ENCODE measurements around the gene CD244.
"Not testable (repeated sequence)": the region's sequence is repeated elsewhere in the genome, so short reads cannot be mapped to it uniquely, and the experiment has no call there.

The CD244 gene, protein sequence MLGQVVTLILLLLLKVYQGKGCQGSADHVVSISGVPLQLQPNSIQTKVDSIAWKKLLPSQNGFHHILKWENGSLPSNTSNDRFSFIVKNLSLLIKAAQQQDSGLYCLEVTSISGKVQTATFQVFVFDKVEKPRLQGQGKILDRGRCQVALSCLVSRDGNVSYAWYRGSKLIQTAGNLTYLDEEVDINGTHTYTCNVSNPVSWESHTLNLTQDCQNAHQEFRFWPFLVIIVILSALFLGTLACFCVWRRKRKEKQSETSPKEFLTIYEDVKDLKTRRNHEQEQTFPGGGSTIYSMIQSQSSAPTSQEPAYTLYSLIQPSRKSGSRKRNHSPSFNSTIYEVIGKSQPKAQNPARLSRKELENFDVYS

DNA sequence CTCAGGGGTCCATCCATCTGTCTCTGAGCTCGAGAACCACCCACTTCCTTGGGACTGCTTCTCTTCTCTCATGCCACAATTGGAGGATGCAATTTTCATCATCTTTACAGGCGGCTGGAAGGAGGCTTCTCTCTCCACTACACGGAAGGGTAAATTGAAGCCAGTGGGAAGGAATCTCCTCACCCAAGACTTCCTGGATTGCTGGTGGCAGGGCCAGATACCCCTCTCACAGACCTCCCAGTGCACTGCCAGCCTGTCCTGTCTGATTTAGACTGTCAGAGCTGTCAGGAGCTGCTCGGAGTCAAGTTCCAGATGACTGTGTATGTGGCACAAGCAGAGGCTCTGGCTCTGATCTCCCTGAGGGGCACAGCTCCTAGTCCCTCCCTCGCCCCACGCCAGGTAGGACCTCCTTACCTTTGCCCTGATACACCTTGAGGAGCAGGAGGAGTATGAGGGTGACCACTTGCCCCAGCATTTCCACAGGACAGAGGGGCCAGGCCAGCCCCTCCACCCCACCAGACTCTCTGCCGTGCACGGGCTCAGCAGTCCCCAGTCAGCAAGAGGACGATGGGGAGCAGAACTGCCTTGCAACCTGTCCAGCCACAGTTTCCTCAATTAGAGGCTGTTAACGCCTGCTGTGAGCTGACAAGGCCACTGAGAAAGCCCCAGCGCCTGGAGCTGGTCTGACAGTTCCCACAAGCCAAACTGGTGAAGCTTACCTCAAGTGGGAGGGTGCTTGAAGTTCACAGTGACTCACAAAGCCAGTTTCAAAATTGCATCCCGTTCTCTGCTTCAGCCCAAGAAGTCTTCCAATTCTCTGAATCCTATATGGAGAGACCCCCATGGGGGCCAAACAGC is at the start of gene CD244:
Gene CD244, minus strand, starts transcription at position 685 of the 858 bp plus-strand sequence. Its CDS starts 210 bp downstream, at position 475.
- DNase-seq (ENCODE audit: low read depth): no peak

DNA sequence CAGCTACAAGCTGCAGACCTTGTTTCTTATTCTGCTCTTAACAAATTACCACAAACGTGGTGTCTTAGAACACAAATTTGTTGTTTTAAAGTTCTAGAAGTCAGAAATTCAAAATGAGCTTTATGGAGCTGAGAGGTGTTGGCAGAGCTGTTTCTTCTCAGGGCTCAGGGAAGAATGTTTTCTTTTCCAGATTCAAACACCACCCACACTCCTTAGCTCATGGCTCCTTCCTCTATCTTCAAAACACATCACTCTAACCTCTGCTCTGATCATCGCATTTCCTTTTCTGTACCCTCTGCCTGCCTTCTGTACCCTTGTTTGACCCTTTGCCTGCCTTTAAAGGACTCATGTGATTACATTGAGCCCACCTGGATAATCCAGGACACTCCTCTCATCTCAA is 49.2 kb upstream of the CD244 start:
- no peak for DNase-seq (ENCODE audit: low read depth)

DNA sequence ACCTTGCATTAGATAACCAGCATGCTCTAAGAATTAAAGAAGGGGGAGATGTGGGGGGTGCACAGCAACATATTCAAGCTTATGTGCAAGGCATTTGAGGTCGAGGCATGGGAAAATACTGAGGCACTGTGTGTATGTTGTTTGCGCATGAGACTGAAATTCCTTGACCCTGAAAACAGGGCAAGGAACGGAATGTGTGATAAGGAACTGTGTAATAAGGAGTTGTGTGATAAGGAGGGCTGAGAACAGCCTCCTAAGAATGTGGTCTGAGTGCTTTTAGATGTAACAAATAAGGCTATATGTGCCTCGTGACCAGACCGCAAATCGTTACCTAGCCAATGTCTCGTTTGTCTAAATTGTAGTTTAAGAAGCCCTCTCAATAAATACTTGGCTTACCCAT is 48.8 kb upstream of the CD244 start:
- no peak for DNase-seq (ENCODE audit: low read depth)

DNA sequence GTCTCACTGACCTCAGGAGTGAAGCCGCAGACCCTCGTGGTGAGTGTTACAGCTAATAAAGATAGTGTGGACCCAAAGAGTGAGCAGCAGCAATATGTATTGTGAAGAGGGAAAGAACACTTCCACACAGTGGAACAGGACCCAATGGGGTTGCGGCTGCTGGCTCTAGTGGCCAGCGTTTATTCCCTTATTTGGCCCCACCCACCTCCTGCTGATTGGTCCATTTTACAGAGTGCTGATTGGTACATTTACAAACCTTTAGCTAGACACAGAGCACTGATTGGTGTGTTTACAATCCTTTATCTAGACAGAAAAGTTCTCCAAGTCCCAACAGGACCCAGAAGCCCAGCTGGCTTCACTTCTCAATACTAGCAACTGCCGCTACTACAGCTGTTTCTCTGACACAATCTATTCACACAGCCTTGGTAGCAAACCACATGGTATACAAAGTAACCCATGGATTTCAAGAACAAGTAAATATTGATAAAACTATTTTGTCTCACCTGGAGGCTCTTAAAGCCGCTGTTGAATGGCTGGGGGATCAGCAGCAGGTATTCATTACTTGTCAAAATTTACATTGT is 47.6 kb upstream of the CD244 start:
- DNase-seq (ENCODE audit: low read depth): no peak

DNA sequence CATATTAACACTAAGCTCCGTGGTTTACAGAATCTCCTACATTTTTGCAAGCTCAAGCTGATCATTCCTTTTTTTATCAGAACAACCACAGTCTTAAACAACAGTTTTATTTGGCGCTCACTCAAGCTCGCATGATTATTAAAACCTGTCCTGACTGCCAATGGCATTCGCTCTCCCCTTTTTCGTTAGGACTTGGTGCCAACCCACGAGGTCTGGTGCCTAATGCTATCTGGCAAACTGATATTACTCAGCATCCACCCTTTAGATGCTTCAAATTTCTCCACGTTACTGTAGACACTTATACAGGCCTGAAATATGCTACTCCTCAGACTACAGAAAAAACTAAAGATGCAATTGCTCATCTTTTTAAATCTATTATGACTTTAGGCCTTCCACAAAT is 45.3 kb upstream of the CD244 start:
- no peak for DNase-seq (ENCODE audit: low read depth)

DNA sequence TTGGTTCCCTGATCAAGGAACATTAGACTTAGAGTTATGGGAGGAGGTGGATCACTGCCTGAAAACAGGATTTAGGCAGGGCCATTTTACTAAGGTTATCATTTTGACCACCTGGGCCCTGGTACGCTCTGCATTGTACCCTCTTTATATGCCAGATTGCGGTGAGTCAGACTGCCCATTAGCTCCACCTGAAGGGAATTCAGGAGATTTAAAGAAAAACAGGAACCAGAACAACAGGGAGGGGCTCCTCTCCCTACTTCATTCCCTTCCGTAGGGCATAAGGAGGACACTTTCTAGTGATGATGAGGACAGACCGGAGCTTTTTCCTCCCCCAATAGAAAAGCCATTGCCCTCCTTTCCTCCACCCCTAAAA is 42.9 kb upstream of the CD244 start:
- DNase-seq (ENCODE audit: low read depth): no peak

DNA sequence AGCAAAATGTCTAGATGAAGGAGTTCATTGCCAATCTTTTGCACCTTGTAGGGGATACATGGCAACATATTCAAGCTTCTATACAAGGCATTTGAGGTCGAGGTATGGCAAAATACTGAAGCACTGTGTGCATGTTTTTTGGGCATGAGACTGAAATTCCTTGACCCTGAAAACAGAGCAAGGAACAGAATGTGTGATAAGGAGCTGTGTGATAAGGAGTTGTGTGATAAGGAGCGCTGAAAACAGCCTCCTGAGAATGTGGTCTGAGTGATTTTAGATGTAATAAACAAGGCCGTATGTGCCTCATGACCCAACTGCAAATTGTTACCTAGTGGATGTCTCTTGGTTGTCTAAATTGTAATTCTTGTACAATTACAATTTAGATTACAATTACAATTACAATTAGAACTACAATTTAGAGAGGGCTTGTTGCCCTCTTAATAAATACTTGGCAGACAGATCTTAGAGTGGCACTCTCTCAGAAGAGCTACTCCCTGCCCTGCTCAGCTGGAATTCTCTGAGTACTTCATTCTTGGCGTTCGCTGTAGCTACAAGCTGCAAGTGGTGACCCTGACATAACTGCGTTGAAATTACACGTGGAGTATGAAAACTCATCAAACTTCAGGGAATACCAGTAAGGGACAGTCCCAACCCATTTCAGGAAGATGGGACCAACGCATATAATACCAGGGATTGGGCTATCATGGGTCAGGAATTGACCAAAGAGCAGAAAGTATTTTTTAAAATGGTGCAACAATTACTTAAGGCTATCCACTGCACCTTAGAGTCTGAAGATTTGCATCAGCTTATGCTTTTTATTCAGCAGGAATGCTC is 42.3 kb upstream of the CD244 start:
- no peak for DNase-seq (ENCODE audit: low read depth)

DNA sequence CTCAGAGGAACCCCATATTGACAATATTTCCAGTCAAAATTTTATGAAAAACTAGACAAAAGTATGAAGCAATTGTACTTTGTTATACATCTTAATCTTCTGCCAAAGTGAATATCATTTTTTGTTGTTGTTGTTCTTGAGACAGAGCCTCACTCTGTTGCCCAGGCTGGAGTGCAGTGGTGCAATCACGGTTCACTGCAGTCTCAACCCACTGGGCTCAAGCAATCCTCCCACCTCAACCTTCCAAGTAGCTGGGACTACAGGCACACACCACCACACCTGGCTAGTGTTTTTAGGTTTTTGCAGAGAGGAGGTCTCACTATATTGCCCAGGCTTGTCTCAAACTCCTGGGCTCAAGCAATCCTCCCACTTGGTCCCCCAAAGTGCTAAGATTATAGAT is 39.6 kb upstream of the CD244 start:
- DNase-seq (ENCODE audit: low read depth): not testable (repeated sequence)

DNA sequence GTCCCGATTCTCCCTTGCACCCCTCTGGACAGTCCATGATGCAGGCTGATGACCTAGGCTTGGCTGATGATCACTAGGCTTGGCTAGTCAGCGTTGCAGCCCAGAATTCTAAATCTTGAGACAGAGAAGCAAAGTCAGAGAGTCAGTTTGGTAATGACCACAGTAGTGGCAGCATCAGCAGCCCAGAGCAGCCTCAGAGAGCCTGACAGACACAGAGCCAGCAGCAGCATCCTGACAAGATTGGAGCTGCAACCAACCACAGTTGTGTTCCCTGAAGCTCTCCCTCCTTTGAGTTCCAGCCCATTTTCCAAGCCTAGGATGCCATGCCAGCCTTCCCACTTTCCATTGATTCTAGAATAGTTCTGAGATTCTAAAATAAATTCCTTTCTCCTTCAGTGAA is 39.1 kb upstream of the CD244 start:
- no peak for DNase-seq (ENCODE audit: low read depth)

DNA sequence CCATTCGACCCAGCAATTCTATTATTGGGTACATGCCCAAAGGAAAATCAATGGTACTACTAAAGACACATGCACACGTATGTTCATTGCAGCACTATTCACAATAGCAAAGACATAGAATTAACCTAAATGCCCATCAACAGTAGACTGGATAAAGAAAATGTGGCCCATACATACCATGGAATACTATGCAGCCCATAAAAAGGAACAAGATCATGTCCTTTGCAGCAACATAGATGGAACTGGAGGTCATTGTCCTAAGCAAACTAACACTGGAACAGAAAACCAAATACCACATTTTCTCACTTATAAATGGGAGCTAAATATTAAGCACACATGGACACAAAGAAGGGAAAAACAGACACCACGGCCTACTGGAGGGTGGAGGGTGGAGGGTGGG is 38.0 kb upstream of the CD244 start:
- DNase-seq (ENCODE audit: low read depth): not testable (repeated sequence)

DNA sequence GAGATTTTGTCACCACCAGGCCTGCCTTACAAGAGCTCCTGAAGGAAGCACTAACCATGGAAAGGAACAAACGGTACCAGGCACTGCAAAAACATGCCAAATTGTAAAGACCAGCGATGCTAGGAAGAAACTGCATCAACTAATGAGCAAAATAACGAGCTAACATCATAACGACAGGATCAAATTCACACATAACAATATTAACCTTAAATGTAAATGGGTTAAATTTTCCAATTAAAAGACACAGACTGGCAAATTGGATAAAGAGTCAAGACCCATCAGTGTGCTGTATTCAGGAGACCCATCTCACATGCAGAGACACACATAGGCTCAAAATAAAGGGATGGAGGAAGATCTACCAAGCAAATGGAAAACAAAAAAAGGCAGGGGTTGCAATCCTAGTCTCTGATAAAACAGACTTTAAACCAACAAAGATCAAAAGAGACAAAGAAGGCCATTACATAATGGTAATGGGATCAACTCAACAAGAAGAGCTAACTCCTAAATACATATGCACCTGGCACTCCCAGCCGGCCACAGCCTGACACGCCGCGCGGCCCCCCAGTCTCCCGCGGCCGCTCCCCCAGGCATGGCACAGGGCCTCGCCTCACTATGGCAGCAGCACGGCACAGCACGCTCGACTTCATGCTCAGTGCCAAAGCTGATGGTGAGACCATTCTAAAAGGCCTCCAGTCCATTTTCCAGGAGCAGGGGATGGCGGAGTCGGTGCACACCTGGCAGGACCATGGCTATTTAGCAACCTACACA is 31.9 kb upstream of the CD244 start:
- DNase-seq (ENCODE audit: low read depth): not testable (repeated sequence)

DNA sequence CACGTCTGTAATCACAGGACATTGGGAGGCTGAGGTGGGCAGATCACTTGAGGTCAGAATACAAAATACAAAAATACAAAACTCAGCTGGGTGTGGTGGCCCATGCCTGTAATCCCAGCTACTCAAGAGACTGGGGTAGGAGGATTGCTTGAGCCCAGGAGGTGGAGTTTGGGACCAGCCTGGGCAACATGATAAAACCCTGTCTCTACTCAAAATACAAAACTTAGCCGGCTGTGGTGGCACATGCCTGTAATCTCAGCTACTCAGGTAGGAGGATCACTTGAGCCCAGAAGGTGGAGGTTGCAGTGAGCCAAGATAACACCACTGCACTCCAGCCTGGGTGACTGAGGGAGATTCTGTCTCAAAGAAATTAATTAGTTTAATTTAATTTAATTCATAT is 28.8 kb upstream of the CD244 start:
- no peak for DNase-seq (ENCODE audit: low read depth)

DNA sequence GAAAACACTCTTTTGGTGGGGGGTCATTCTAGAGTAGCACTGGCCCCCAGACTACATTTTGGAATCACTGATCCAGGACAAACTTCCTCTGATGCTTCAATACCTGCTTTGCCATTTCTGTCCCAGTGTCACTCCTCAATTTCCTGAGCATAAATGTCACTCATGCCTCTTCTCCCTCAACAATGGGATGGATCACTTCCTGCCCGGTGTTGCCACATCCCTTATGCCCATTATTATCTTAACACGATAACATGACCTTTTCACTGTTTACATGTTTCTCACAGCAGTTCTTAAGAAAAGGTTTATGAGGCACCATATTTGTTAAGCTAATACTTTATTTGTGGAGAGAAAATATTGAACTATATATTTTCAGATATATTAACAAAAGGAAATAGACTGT is 26.2 kb upstream of the CD244 start:
- DNase-seq (ENCODE audit: low read depth): no peak

DNA sequence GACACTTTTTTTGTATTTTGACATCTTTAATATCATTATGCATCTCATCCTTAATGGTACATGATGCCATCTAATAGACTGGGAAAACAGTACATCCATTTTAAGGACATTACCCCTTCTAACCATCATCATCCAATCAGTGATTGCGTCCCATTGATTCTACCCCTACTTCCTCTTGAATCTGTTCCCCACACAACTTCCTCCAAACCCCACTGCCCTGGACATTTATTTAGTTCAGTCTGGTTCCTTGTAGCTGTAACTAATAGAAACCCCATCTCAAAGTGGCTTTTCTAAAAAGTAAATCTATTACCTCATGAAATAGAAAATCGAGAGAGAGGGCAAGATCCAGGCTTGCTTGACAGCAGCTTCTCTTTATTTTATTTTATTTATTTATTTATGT is 24.4 kb upstream of the CD244 start:
- DNase-seq (ENCODE audit: low read depth): no peak

DNA sequence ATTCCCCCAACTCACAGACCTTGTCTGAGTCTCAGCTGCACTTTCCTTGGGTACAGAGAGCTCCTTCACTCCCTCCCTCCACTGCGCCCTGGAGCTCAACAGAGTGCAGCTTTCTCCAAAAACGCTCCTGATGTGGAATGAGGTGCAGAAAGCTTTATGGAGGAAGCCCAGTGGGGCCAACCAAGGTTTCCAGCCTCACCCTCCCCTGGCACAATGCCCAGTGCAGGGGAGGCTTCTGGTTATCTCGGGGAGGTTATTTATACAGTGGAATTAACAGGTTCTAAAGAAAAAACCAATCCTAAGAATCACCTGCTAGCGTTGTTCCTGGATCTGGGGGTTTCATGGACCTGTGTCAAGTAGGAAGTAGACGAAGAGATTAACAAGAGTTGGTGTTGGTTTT is 22.4 kb upstream of the CD244 start, which contains the start of gene ITLN1:
Gene ITLN1, minus strand, starts transcription at position 139 of the 400 bp plus-strand sequence. CDS start 303 bp downstream, outside the sequence.
- DNase-seq (ENCODE audit: low read depth): no peak

DNA sequence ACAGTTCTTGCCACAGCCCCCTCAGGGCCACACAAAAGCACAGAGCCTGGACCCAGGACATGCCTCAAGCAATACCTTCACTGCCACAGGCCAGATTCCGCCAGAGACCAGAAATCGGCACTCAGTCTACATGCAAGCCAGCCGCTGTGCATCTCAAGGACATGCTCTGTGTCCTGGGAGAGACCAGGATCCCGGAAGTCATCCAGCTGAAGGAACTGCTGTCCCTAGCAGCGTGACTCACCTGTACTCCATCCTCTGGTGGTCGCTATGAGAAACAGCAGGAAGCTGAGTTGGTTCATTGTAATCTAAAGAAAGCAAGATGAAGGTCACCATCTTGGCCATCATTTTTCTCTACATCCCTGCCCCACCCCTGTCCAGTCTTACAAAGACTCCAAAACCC is 21.9 kb upstream of the CD244 start:
- DNase-seq (ENCODE audit: low read depth): no peak

DNA sequence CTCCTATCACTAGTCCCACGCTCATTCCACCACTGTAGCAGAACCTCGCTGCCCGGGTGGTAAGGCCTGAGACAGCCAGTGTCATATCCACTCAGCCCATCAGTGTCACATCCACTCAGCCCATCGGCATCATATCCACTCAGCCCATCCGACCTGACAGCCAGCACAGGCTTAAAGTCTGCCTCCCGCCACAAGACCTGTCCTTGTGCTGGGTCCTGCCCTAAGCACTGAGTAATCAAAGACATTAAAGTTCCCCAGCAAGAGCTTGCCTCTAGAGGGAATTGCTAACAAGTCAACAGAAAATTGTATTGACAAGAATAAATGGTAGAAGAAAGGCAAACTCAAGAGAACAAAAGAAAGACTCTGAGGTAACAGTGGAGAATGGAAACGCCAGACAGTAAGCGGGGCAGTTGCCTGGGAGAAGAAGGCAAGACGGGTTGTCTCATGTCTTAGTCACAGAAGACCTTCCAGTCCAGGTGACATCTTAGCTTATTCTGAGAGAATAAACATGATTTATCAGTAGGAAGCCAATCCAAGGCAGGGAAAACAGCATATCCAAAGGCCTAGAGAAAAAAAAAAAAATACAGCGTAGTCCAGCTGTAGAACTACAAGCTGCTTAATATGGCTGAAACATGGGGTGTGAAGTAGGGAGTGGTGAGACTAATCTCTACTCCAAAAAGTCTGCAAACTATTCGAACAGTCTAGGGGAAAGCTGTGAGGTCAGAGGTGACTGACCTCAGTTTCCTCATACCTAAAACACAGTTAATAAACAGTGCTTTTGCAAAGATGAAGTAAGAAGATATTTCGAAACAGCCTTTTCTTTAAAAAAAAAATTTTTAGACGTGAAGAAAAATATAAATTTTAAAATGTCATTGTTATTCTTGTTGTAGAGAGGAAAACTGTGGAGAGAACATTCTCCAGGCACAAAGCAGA is 21.2 kb upstream of the CD244 start:
- DNase-seq (ENCODE audit: low read depth): no peak

DNA sequence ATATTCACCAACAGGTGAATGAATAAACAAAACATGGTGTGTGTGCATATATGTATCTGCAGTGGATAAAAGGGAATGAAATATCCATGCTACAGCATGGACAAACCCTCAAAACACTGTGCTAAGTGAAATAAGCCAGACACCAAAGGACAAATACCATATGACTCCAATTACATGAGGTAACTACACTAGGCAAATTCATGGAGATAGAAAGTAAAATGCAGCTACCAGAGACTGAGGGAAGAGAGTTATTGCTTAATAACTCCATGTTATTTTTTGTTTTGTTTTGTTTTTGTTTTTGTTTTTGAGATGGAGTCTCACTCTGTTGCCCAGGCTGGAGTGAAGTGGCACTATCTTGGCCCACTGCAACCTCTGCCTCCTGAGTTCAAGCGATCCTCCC is 19.9 kb upstream of the CD244 start:
- DNase-seq (ENCODE audit: low read depth): no peak

DNA sequence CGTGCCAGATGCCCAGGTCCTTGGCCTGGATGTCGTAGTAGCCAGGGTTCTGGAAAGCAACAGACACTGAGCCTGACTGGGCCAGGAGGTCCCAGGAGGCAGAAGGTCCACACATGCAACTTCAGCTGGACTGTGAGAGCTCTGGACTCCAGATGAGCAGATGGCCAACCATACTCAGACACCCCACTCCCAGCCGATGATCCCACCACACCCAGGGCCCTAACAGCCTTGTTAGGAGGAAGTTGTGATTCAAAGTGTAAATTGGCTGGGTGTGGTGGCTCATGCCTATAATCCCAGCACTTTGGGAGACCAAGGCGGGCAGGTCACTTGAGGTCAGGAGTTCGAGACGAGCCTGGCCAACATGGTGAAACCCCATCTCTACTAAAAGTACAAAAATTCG is 18.6 kb upstream of the CD244 start:
- DNase-seq (ENCODE audit: low read depth): not testable (repeated sequence)

DNA sequence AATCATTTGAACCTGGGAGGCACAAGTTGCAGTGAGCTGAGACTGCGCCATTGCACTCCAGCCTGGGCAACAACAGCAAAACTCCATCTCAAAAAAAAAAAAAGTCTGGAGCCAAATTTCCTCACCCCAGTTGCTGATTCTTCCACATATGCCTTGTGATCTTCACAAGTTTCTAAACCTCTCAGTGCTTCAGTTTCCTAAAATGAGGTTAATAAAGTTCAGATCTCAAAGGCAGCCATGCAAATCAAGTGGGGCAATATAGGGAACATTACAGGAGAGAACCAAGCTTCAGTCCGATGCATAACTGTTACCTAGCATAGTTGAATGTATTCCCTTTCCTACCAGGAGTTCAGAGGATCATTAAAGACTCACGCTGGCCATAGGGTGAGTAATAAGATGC is 17.5 kb upstream of the CD244 start:
- DNase-seq (ENCODE audit: low read depth): no peak
